HL-60 (cell line): Measurements from ENCODE around the gene SEMA6B.

Source experiments
- DNase-seq, 2 experiments: peaks; one replicate each; pipeline ENCODE4 v3.0.0-alpha.2; 2010 to 2020; ENCODE audit warnings: low read depth in 1 of 2, low spot score in 1 of 2
- H3K27ac ChIP-seq: fragments of 250-450 bp; sonication (Bioruptor Pico); replicated peaks from 2 replicates; pipeline ENCODE4 v1.5.1; 2020; ENCODE audit warnings: mild to moderate bottlenecking, moderate library complexity
- H3K27me3 ChIP-seq: fragments of 250-450 bp; sonication (Bioruptor Pico); 2 replicates; pipeline ENCODE4 v1.5.1; 2021; ENCODE audit warnings: mild to moderate bottlenecking, moderate library complexity; ENCODE audit not compliant: insufficient read depth, poor library complexity, severe bottlenecking
- H3K4me3 ChIP-seq: replicated peaks from 2 replicates; pipeline ENCODE4 v1.5.1; 2011; ENCODE audit warnings: mild to moderate bottlenecking, control low read depth, low read length; ENCODE audit not compliant: insufficient read depth
- GABPA ChIP-seq: IDR thresholded peaks from 2 replicates; pipeline ENCODE4 v1.6.1; 2012; ENCODE audit warnings: low read depth
- POLR2AphosphoS5 ChIP-seq: IDR thresholded peaks from 2 replicates; pipeline ENCODE4 v1.6.1; 2012; ENCODE audit warnings: low read depth
- SPI1 ChIP-seq: IDR thresholded peaks from 2 replicates; pipeline ENCODE4 v1.6.1; 2012; ENCODE audit warnings: low read depth, mild to moderate bottlenecking, borderline replicate concordance
- TF ChIP-seq, protein P1 (sequence below): IDR thresholded peaks from one replicate; pipeline ENCODE4 v1.5.1; 2011; ENCODE audit warnings: low read length, control low read depth, inconsistent platforms; ENCODE audit not compliant: insufficient read depth
- TF ChIP-seq, protein P2 (sequence below): IDR thresholded peaks from 2 replicates; pipeline ENCODE4 v1.6.1; 2012; ENCODE audit warnings: low read depth; ENCODE audit not compliant: insufficient replicate concordance

Gene SEMA6B

DNA sequence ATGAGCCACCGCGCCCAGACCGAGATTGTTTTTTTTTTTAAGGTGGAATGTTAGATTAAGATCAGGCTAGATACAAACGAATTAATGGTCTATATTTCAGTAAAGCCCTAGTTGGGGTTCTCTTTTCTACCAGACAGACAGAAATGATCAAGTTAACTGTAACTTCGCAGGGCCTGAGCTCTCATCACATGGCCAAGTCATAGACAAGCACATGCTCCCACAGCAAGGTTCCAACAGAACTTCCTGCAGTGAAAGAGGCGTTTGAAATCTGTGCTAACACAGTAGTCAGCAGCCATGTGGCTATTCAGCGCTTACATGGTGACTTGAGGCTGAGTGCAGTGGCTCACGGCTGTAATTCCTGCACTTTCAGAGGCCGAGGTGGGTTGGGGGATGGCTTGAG is 34.7 kb upstream of the SEMA6B start:
- DNase-seq, result no peak
- Histone ChIP-seq H3K4me3 (no peak overlapping the region), H3K27me3 (peaks cover 8% of the 10 kb centered on the region), H3K27ac (no peak overlapping the region)
- no peak for TF ChIP-seq GABPA
- TF ChIP-seq, protein P1, sequence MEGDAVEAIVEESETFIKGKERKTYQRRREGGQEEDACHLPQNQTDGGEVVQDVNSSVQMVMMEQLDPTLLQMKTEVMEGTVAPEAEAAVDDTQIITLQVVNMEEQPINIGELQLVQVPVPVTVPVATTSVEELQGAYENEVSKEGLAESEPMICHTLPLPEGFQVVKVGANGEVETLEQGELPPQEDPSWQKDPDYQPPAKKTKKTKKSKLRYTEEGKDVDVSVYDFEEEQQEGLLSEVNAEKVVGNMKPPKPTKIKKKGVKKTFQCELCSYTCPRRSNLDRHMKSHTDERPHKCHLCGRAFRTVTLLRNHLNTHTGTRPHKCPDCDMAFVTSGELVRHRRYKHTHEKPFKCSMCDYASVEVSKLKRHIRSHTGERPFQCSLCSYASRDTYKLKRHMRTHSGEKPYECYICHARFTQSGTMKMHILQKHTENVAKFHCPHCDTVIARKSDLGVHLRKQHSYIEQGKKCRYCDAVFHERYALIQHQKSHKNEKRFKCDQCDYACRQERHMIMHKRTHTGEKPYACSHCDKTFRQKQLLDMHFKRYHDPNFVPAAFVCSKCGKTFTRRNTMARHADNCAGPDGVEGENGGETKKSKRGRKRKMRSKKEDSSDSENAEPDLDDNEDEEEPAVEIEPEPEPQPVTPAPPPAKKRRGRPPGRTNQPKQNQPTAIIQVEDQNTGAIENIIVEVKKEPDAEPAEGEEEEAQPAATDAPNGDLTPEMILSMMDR, result no peak
- TF ChIP-seq, protein P2, sequence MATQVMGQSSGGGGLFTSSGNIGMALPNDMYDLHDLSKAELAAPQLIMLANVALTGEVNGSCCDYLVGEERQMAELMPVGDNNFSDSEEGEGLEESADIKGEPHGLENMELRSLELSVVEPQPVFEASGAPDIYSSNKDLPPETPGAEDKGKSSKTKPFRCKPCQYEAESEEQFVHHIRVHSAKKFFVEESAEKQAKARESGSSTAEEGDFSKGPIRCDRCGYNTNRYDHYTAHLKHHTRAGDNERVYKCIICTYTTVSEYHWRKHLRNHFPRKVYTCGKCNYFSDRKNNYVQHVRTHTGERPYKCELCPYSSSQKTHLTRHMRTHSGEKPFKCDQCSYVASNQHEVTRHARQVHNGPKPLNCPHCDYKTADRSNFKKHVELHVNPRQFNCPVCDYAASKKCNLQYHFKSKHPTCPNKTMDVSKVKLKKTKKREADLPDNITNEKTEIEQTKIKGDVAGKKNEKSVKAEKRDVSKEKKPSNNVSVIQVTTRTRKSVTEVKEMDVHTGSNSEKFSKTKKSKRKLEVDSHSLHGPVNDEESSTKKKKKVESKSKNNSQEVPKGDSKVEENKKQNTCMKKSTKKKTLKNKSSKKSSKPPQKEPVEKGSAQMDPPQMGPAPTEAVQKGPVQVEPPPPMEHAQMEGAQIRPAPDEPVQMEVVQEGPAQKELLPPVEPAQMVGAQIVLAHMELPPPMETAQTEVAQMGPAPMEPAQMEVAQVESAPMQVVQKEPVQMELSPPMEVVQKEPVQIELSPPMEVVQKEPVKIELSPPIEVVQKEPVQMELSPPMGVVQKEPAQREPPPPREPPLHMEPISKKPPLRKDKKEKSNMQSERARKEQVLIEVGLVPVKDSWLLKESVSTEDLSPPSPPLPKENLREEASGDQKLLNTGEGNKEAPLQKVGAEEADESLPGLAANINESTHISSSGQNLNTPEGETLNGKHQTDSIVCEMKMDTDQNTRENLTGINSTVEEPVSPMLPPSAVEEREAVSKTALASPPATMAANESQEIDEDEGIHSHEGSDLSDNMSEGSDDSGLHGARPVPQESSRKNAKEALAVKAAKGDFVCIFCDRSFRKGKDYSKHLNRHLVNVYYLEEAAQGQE, result no peak
- TF ChIP-seq POLR2AphosphoS5, result no peak
- TF ChIP-seq SPI1, result no peak

DNA sequence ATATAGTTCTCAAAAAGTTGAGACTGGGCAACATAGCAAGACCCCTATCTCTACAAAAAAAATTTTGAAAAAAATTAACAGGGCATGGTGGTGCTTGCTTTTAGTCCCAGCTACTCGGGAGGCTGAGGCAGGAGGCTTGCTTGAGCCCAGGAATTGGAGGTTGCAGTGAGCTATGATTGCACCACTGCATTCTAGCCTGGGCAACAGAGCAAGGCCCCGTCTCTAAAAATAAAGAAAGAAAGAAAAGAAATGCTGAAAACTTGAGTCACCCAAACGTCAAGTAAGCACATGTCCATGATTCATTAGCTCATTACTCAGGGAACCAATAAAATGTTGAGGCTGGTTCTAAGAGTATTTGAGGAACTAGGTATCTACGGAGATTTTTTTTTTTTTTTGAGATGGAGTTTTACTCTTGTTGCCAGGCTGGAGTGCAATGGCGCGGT is 33.9 kb upstream of the SEMA6B start:
- peaks cover 8% of the 10 kb centered on the region for H3K27me3 ChIP-seq
- TF ChIP-seq POLR2AphosphoS5, result no peak
- TF ChIP-seq, protein P2, result no peak
- no peak for TF ChIP-seq GABPA
- TF ChIP-seq, protein P1, result no peak
- no peak for TF ChIP-seq SPI1
- H3K4me3 ChIP-seq, result no peak overlapping the region
- no peak for DNase-seq
- H3K27ac ChIP-seq, result no peak overlapping the region

DNA sequence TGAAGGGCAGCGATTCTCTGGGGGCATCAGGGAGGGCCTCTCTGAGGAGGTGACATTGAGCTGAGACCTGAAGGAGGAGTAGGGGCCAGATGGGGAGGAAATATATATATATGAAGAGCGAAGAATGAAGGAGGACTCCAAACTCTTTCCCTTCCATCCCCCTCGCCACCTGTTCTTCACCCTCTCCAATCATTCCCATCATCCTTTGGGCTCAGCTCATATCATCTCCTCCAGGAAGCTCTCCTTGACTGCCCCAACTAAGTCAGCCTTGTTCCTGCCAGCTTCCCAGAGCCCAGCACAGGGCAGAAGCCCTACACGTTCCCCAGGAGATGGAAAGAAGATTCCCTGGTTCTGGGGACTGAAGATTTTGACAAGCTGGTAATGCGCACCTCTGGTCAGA is 33.0 kb upstream of the SEMA6B start:
- TF ChIP-seq, protein P2, result no peak
- TF ChIP-seq POLR2AphosphoS5 (no peak), SPI1 (no peak), GABPA (no peak)
- TF ChIP-seq, protein P1, result no peak
- H3K27me3 ChIP-seq, result peaks cover 7% of the 10 kb centered on the region
- no peak overlapping the region for H3K4me3 ChIP-seq
- no peak for DNase-seq
- no peak overlapping the region for H3K27ac ChIP-seq
